HL-60 (cell line): ENCODE results near the gene HIP1R.

ENCODE experiments used
- DNase-seq, 2 experiments: peaks; one replicate each; pipeline ENCODE4 v3.0.0-alpha.2; 2010 to 2020; ENCODE audit warnings: low read depth in 1 of 2, low spot score in 1 of 2
- H3K27ac ChIP-seq: fragments of 250-450 bp; sonication (Bioruptor Pico); replicated peaks from 2 replicates; pipeline ENCODE4 v1.5.1; 2020; ENCODE audit warnings: mild to moderate bottlenecking, moderate library complexity
- H3K27me3 ChIP-seq: fragments of 250-450 bp; sonication (Bioruptor Pico); 2 replicates; pipeline ENCODE4 v1.5.1; 2021; ENCODE audit warnings: mild to moderate bottlenecking, moderate library complexity; ENCODE audit not compliant: insufficient read depth, poor library complexity, severe bottlenecking
- H3K4me3 ChIP-seq: replicated peaks from 2 replicates; pipeline ENCODE4 v1.5.1; 2011; ENCODE audit warnings: mild to moderate bottlenecking, control low read depth, low read length; ENCODE audit not compliant: insufficient read depth
- CTCF ChIP-seq: IDR thresholded peaks from one replicate; pipeline ENCODE4 v1.5.1; 2011; ENCODE audit warnings: low read length, control low read depth, inconsistent platforms; ENCODE audit not compliant: insufficient read depth
- GABPA ChIP-seq: IDR thresholded peaks from 2 replicates; pipeline ENCODE4 v1.6.1; 2012; ENCODE audit warnings: low read depth
- POLR2AphosphoS5 ChIP-seq: IDR thresholded peaks from 2 replicates; pipeline ENCODE4 v1.6.1; 2012; ENCODE audit warnings: low read depth
- REST ChIP-seq: IDR thresholded peaks from 2 replicates; pipeline ENCODE4 v1.6.1; 2012; ENCODE audit warnings: low read depth; ENCODE audit not compliant: insufficient replicate concordance
- SPI1 ChIP-seq: IDR thresholded peaks from 2 replicates; pipeline ENCODE4 v1.6.1; 2012; ENCODE audit warnings: low read depth, mild to moderate bottlenecking, borderline replicate concordance

HIP1R gene

DNA sequence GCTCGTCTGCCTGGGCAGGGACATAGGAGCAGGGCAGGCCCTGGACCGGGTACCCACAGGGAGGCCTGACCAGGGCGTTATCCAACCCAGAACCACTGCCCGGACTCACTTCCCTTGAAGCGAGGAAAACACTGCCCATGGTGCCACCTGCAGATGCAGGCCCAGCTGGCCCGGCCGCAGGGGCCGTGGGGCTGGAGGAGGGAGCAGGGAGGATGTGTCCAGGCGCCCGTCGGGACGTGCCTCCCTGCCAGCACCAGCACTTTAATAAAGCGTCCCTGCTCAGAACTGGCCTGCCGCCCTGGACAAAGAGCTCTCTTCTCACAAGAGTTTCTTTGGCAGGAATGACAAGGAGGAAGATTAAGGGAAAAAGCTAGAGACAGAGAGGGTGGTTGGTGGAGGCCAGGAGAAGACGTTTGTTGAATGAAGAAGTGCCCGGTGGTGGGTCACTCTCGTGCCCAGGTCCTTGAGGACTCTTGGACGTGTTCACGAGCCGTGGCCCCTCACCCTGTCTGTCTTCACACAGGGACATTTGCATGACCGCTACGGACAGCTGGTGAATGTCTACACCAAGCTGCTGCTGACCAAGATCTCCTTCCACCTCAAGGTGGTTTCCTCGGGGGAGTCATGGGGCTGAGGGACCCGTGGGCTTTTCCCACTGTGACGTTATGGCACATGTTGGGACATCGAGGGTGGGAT, 14.2 kb downstream of the HIP1R start:
- TF ChIP-seq GABPA (no peak), SPI1 (no peak), POLR2AphosphoS5 (no peak), CTCF (no peak), REST (no peak)
- no peaks in the 10 kb centered on the region for H3K27me3 ChIP-seq
- H3K27ac ChIP-seq = no peak overlapping the region

GRCh38 chr12:122850048-122850445, 14.8 kb downstream of the HIP1R start:
- TF ChIP-seq REST (no peak), POLR2AphosphoS5 (no peak), GABPA (no peak), SPI1 (no peak), CTCF (no peak)
- Histone ChIP-seq H3K4me3 (no peak overlapping the region), H3K27ac (no peak overlapping the region), H3K27me3 (no peaks in the 10 kb centered on the region)
- no peak for DNase-seq

More for the DNA sequence above, 14.2 kb downstream of the HIP1R start:
- no peak for DNase-seq
- H3K4me3 ChIP-seq = no peak overlapping the region

DNA sequence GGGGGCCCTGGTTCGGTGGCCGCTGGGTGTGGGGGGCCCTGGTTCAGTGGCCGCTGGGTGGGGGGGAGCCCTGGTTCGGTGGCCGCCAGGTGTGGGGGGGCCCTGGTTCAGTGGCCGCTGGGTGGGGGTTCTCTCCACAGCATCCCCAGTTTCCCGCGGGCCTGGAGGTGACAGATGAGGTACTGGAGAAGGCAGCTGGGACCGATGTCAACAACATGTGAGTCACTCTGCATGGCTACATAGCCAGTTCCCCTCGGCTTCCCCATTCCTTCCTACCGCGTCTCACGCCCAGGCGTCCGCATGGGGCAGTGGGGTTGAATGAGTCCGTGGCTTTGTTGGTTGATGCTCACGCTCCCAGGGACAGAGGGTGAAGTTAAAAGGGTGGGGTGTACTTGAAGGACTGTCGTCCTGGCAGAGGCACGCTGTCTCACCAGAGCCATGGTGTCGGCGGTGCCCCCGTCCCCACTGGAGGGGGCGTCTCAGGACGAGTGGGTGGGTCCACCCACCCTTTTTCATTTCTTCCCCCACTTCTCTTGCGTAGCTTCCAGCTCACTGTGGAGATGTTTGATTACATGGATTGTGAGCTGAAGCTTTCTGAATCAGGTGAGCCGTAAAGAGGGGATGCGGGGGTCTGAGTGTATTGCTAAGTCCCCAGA, 15.6 kb downstream of the HIP1R start:
- TF ChIP-seq REST (no peak), SPI1 (no peak), GABPA (no peak), CTCF (no peak), POLR2AphosphoS5 (no peak)

More for the DNA sequence above, 15.6 kb downstream of the HIP1R start:
- Histone ChIP-seq H3K27me3 (no peaks in the 10 kb centered on the region), H3K27ac (no peak overlapping the region), H3K4me3 (no peak overlapping the region)
- DNase-seq = no peak
